OCI-LY1 (cell line): Measurements from ENCODE around the gene STON2.

Source experiments
- CTCF ChIP-seq: fragments of 200-600 bp; sonication (generic), shearing (Covaris generic); IDR thresholded peaks from 2 replicates; pipeline ENCODE4 v1.5.1; 2017; ENCODE audit warnings: mild to moderate bottlenecking, antibody characterized with exemption, low read length, moderate library complexity, mixed read lengths
- EZH2 ChIP-seq: fragments of 200-600 bp; sonication (generic), shearing (Covaris generic); IDR thresholded peaks from 2 replicates; pipeline ENCODE4 v1.8.0; 2017; ENCODE audit warnings: borderline replicate concordance, mixed run types, mild to moderate bottlenecking, antibody characterized with exemption, low read length, moderate library complexity, mixed read lengths

GRCh38 chr14:81337073-81337472 is 63.1 kb downstream of the STON2 start:
- no peak for TF ChIP-seq CTCF
- TF ChIP-seq EZH2 = no peak
